ENCODE data around the gene OLFML3.

The OLFML3 gene

GRCh38 chr1:113993766-113994165 lies 14.5 kb downstream of the OLFML3 start:
- Histone ChIP-seq H3K4me3 (ENCODE audit: low read depth, low read length) (no peak overlapping the region), H3K27me3 (replicated peaks) (no peaks in the 10 kb centered on the region), H3K36me3 (replicated peaks) (no peaks in the 10 kb centered on the region), H3K27ac (no peak overlapping the region)
- DNase-seq, result no peak
- in situ Hi-C loops (cut with HindIII; ENCODE audit: low pct_ligation_motif_present, low sequenced_read_pairs), result no loop called here
- no peak for TF ChIP-seq CTCF (IDR thresholded peaks at IDR 0.05; ENCODE audit: low read depth, low read length, missing control alignments)

DNA sequence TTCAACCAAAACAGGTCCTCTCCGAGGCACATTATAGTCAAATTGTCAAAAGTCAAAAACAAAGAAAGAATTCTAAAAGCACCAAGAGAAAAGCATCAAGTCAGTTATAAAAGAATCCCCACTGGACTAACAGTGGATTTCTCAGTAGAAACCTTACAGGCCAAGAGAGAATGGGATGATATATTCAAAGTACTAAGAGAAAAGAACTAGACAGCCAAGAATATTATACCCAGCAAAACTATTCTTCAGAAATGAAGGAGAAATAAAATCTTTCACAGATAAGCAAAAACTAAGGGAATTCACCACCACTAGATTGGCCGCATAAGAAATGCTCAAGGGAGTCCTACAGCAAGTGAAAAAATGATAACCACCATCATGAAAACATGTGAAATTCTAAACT lies 16.1 kb downstream of the OLFML3 start:
- no peaks in the 10 kb centered on the region for H3K27me3 ChIP-seq (replicated peaks)
- in situ Hi-C loops (cut with HindIII; ENCODE audit: low pct_ligation_motif_present, low sequenced_read_pairs), result no loop called here
- no peak for TF ChIP-seq CTCF (IDR thresholded peaks at IDR 0.05; ENCODE audit: low read depth, low read length, missing control alignments)
- DNase-seq, result no peak
- H3K36me3 ChIP-seq (replicated peaks), result no peaks in the 10 kb centered on the region
- H3K4me3 ChIP-seq (ENCODE audit: low read depth, low read length), result no peak overlapping the region
- H3K27ac ChIP-seq, result no peak overlapping the region

DNA sequence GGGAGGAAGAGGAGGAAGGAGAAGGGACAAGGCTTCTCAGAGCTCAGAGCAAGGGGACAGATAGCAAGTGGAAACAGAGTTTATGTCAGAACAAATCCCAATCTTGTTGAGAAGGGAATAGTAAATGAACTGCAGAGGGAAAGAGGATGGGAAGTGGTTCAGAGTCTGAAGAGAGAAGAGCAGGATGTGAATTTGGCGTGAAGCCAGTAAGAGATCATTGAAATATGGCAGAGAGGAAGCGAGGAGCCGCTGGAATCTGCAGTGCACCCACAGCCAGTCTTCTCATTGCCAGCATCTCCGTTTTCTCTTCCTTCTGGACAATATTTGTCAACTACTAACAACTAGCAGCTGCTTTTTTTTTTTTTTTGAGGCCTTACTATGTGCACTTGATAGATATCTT lies 19.1 kb downstream of the OLFML3 start:
- Histone ChIP-seq H3K36me3 (replicated peaks) (no peaks in the 10 kb centered on the region), H3K4me3 (ENCODE audit: low read depth, low read length) (no peak overlapping the region), H3K27me3 (replicated peaks) (no peaks in the 10 kb centered on the region), H3K27ac (no peak overlapping the region)
- DNase-seq, result no peak
- in situ Hi-C loops (cut with HindIII; ENCODE audit: low pct_ligation_motif_present, low sequenced_read_pairs), result no loop called here
- no peak for TF ChIP-seq CTCF (IDR thresholded peaks at IDR 0.05; ENCODE audit: low read depth, low read length, missing control alignments)

- in situ Hi-C loops (cut with HindIII; ENCODE audit: low pct_ligation_motif_present, low sequenced_read_pairs), result no loop called here
- H3K27ac ChIP-seq, result no peak overlapping the region
- no peak overlapping the region for H3K4me3 ChIP-seq (ENCODE audit: low read depth, low read length)
- TF ChIP-seq CTCF (IDR thresholded peaks at IDR 0.05; ENCODE audit: low read depth, low read length, missing control alignments), result no peak
- no peak for DNase-seq
- no peaks in the 10 kb centered on the region for H3K36me3 ChIP-seq (replicated peaks)
- H3K27me3 ChIP-seq (replicated peaks), result no peaks in the 10 kb centered on the region
Measured at GRCh38 chr1:113999233-113999632, 20.0 kb downstream of the OLFML3 start.

GRCh38 chr1:113999799-114000198 lies 20.5 kb downstream of the OLFML3 start:
- in situ Hi-C loops (cut with HindIII; ENCODE audit: low pct_ligation_motif_present, low sequenced_read_pairs), result no loop called here
- no peak overlapping the region for H3K27ac ChIP-seq
- H3K27me3 ChIP-seq (replicated peaks), result no peaks in the 10 kb centered on the region
- TF ChIP-seq CTCF (IDR thresholded peaks at IDR 0.05; ENCODE audit: low read depth, low read length, missing control alignments), result no peak
- no peaks in the 10 kb centered on the region for H3K36me3 ChIP-seq (replicated peaks)
- DNase-seq, result no peak
- H3K4me3 ChIP-seq (ENCODE audit: low read depth, low read length), result no peak overlapping the region

DNA sequence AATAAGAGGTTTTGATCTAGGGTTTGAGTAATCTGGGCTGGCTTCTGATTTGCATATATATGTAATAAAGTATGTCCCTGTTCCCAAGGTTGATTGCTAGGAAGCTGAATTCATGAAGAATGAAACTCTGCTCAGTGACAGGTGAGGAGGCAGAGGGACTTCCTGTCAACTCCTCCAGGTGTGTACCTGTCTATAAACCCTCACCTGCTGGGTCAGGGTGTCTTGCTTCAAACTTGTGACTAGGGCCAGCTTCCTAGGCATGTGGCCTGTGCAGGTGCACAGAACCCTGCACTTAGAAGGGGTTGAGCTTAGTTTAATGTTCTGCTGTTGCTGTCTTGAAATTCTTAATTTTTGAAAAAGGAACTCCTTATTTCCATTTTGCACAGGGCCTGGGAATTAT lies 21.1 kb downstream of the OLFML3 start:
- no peak for DNase-seq
- in situ Hi-C loops (cut with HindIII; ENCODE audit: low pct_ligation_motif_present, low sequenced_read_pairs), result no loop called here

More for the DNA sequence above, 21.1 kb downstream of the OLFML3 start:
- H3K27ac ChIP-seq, result no peak overlapping the region
- no peak overlapping the region for H3K4me3 ChIP-seq (ENCODE audit: low read depth, low read length)
- H3K27me3 ChIP-seq (replicated peaks), result no peaks in the 10 kb centered on the region
- H3K36me3 ChIP-seq (replicated peaks), result no peaks in the 10 kb centered on the region
- no peak for TF ChIP-seq CTCF (IDR thresholded peaks at IDR 0.05; ENCODE audit: low read depth, low read length, missing control alignments)
